GM19193 (cell line): ENCODE results near the gene CCL5.

ENCODE experiments used
- POLR2A ChIP-seq: IDR thresholded peaks from 4 replicates; pipeline ENCODE4 v1.6.1; 2011; ENCODE audit not compliant: insufficient read depth, insufficient read length; ENCODE audit errors: extremely low read depth

The CCL5 gene

DNA sequence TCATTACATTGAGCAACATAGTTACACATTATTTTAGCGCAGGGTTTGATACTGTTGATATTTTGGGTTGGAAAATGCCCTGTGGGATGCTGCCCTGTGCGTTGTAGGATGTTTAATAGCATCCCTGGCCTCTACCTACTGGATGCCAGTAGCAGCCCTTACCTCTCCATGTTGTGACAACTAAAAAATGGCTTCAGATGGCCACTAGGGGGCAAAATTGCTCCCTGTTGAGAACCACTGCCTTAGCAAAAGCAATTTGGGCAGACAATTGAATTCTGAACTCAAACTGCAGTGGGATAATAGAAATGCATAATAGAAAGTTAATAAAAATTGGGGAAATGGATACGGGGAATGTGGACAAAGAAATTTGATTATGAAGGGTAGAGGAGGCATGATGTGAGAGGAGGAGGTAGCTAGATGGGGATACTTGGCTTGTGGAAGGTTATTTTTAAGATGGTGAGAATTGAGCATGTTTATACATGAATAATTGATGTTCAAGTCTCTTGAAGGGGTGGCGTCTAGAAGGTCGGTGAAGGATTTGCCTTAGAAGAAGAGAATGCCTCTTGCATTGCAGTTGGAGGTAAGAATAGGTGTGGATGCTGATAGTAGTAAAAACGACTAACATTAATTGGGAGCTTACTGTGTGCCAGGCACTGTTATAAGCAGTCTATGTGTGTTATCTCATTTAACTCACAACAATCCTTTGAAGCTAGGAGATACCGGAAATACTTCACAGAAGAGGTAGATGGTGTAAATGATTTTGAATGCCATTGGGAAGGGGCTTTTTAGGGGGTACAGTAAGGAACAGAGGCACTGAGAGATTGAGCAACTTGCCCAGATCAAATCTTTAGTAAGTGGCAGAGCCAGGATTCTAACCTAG lies 30.5 kb downstream of the CCL5 start:
- no peak for TF ChIP-seq POLR2A

DNA sequence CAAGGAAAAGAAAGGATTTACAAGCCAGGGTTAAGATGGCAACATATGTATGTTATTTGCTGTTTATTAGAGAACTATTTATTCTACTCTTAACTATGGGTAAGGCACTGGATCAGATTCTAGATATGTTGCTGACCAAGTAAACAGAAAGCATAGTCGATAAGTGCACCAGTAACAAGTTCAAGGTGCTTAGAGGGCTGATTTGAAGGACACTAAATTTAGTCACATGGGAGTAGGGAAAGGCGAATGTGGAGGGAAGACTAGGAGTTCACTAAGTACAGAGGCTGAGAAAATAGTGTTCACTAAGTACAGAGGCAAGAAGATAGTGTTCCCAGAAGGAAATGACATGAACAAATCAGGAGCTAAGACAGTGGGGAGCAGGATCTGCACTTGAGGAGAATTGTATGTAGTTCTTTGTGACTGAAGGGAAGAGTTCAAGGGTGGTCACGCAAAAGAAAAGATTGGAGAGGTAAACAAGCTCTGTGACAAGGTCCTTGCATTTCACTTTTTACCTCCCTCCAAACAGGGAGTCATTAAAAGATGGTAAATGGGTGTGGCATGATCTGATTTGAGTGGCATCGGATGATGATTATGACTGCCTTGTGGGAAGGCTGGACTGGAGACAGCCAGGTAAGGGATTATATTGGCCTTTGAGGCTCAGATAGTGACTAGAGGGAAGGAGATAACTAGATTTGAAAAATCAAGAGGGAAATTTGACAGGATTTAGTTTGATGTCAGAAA lies 32.4 kb downstream of the CCL5 start:
- no peak for TF ChIP-seq POLR2A

DNA sequence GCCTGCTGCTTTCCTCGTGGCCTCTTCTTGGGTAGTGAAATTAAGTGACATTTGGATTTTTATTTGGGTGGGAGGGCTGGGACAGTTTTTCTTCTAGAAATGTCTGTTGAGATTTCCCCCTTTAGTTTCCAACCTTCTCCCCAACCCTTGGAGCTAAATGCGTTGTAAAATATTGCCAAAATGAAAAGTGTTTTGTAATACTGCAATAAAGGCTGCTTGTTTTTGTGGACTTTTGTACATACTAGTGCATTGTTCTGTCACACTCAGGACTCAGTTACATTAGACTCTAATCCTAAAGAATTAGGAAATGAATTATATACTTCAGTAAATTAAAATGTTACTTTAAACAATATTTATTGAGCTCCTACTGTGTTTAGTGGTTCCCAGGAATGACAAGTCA lies 33.2 kb downstream of the CCL5 start:
- no peak for TF ChIP-seq POLR2A

DNA sequence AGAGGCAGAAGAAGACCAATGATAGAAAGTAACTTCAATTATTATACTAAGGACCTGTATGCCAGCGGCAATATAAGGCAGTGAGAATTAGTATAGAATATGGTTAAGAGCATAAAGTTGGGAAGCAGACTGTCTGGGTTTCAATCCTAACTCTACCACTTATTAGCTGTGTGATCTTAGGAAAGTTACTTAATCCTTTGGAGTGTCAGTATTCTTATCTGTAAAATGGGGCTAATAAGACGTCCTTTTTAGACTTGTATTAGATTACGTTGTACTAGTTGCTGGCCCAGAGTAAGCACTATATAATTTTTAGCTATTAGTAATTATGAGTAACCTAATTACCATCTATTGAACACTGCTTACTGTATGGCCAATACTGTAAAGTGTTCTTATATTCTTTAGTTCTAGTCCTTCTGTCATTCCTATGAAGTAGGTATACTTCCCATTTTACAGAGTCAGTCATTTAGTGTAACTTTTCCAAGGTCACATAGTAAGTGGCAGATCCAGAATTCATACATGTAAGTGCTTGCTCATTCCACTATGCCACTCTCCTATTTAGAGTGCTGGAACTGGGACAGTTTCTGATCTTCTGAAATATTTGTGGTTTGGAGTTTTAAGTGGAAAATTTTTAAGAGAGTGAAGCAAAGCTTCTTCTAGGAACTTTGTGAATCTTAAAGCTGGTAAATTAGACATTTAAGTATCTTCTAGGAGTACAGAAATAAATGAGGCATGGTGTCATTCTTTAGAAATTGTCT lies 33.9 kb downstream of the CCL5 start:
- no peak for TF ChIP-seq POLR2A

DNA sequence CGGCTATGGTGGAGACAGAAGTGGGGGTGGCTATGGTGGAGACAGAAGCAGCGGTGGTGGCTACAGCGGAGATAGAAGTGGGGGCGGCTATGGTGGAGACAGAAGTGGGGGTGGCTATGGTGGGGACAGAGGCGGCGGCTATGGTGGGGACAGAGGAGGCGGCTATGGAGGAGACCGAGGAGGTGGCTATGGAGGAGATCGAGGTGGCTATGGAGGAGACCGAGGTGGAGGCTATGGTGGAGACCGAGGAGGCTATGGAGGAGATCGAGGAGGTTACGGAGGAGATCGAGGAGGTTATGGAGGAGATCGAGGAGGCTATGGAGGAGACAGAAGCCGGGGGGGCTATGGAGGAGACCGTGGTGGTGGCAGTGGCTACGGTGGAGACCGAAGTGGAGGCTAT lies 35.6 kb downstream of the CCL5 start:
- TF ChIP-seq POLR2A, result no peak

DNA sequence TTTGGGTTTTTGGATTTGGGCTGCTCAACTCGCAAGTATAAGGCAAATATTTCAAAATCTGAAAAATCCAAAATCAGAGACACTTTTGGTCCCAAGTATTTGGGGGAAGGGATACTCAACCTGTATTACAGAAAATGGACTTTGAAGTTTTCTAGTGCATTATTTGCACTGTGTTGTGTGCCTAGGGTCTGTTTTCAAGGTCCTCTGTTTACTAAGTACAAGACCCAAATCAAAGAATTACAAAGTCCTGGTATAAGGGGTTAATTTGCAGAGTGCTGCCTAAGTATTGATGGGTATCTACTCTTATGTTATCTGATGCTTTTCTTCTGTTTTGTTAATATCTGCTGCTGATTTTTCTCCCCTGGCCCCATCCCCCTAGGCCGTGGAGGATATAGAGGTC lies 36.5 kb downstream of the CCL5 start:
- no peak for TF ChIP-seq POLR2A

DNA sequence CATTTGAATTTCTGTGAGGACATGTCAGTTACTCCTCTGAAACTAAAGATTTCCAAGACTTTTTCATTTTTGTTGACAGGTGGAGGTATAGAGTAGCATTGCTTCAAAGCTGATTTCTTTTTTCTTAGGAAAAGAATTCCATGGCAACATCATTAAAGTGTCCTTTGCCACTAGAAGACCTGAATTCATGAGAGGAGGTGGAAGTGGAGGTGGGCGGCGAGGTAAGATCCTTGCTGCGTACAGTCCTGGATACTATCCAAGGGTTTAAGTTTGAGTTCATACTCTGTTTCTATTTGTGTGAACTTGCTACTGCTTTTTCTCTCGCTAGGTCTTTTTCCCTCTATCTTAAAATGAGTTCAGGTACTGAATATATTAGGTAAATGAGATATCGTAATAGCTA lies 37.9 kb downstream of the CCL5 start:
- TF ChIP-seq POLR2A, result no peak

DNA sequence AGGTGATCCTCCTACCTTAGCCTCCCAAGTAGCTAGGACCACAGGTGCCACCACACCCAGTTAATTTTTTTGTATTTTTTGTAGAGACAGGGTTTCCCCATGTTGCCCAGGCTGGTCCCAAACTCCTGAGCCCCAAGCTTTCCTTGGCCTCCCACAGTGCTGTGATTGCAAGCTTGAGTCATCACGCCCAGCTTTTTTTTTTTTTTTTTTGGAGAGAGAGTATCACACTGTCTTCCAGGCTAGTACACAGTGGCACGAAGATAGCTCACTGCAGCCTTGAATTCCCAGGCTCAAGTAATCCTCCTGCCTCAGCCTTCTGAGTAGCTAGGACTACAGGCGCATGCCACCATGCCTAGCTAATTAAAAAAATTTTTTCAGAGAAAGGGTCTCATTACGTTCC lies 38.7 kb downstream of the CCL5 start:
- no peak for TF ChIP-seq POLR2A

DNA sequence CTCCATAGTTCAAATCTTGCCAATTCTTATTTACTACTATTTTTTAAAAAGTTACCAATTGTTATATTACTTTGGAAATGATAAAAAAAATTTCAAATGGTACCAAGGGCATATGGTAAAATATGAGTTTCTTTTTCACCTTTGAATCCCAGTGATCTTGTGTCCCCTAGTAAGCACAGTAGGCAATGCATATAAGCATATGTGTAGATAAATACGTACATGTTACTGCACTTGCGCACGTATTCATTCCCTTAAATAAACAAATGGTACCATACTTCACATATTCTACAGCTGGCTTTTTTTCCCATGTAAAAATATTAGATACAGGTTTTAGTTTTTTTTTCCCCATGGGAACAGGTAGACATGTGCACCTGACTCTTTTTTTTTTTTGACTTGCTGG lies 39.1 kb downstream of the CCL5 start:
- no peak for TF ChIP-seq POLR2A

DNA sequence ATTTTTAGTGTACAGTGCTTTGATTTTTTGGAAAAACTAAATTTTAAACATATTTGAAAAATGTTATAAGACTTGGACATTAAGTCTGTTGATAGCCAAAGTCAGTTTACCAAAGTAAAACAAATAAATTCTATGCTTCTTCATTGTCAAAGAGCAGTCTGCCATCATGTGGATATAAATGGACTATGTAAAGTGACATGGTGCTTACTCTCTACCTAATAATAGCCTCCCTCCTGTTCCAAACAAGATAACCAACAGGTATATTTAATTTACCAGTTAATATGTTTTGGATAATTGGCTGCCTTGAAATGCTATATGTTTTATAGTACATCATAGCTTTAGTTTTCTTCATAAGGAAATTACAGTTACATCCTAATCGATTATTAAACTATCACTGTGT lies 55.0 kb downstream of the CCL5 start:
- TF ChIP-seq POLR2A, result no peak
